Stimulated activated CD4-positive, alpha-beta T cell treated with anti-CD3 and anti-CD28 coated beads, Interleukin-12 subunit alpha, Interleukin-12 subunit beta, amount 100 ng/mL, for 24 hours (primary cell): ENCODE results near the gene MAN2B1.
"Not testable (repeated sequence)": the region's sequence is repeated elsewhere in the genome, so short reads cannot be mapped to it uniquely, and the experiment has no call there.

Experiments used
- DNase-seq, 2 experiments: peaks; one replicate each; pipeline ENCODE4 v3.0.0-alpha.2; 2020; ENCODE audit warnings: low read depth in 2 of 2

MAN2B1 gene

DNA sequence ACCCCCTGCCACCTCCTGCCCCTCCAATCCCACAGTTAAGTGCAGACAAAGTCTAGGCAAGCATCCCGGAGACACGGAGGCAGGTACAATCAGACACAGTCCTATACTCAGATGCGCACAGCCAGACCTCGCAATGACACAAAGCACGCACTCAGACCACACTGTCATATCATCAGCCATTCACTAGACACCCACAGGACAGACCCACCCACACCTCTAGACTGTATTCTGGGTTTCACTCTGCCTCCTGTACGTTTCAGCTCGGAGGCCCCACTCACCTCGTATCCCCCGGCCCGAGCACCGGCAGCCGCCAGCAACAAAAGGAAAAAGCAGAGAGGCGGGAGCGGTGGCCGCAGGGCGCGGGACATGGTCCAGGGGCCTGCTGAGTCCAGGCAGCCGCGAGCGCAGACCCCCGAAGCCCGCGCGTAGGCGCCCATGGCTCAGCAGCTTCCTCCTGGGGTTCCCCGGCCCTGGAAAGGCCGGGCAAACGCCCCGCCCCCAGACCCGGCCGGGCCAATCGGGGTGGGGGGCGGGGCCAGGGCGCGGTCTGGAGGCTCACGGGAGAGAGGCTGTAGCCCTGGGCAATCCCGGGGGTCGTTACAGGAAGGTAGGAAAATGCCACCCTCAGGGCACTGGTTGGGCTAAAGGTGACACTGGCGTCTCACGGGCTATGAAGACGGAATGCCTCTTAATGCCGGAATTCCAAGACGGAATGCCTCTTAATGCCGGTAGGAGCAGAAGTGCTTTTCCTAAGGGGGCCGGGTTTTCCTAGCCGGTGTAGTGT is at the start of gene MAN2B1, which contains the start of gene WDR83:
Gene MAN2B1 (minus strand): TSS at position 478 of the 784 bp plus-strand sequence. CDS start 41 bp downstream, at position 437.
Gene WDR83 (plus strand): TSS at position 543 of the 784 bp plus-strand sequence. CDS start 2,984 bp downstream, outside the sequence.
- peak; percentile 67 to 74 for DNase-seq

GRCh38 chr19:12715929-12716328 is 49.4 kb upstream of the MAN2B1 start:
- no peak for DNase-seq

GRCh38 chr19:12715102-12715501 is 48.6 kb upstream of the MAN2B1 start:
- DNase-seq, result no peak

DNA sequence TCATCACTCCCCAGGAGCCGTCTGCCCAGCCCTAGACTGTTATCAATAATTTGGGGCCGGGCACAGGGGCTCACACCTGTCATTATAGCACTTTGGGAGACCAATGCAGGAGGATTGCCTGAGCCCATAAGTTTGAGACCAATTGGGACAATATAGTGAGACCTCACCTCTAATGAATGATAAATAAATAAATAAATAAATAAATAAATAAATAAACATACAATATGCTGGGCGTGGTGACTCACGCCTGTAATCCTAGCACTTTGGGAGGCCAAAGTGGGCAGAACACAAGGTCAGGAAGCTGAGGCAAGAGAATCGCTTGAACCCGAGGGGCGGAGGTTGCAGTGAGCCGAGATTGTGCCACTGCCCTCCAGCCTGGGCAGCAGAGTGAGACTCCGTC is 46.8 kb upstream of the MAN2B1 start:
- not testable (repeated sequence) for DNase-seq

GRCh38 chr19:12712077-12712476 is 45.5 kb upstream of the MAN2B1 start:
- not testable (repeated sequence) for DNase-seq

DNA sequence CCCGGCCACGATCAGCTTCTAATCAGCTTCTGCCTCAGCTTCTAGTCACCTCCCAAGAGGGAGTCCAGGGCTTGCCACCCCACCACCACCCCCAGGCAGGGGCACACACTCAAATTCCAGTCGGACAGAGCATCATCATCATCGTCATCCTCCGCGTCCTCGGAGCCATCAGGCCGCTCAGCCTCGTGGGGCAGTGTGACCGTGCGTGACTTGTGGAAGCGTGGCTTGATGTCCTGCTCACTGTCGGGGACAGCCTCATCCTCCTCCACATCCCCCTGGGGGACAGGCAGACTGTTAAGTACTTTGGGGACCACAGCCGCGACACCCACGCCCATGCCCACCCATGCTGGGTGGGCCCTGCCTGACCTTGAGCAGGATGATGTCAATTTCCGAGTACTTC is 44.6 kb upstream of the MAN2B1 start:
- no peak for DNase-seq

DNA sequence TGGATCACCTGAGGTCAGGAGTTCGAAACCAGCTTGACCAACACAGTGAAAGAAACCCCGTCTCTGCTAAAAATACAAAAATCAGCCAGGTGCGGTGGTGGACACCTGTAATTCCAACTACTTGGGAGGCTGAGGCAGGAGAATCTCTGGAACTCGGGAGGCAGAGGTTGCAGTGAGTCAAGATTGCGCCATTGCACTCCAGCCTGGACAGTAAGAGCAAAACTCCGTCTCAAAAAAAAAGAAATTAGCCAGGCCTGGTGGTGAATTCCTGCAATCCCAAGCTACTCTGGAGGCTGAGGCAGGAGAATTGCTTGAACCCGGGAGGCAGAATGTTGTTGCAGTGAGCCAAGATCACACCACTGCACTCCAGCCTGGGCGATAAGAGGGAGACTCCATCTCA is 42.1 kb upstream of the MAN2B1 start:
- no peak for DNase-seq

DNA sequence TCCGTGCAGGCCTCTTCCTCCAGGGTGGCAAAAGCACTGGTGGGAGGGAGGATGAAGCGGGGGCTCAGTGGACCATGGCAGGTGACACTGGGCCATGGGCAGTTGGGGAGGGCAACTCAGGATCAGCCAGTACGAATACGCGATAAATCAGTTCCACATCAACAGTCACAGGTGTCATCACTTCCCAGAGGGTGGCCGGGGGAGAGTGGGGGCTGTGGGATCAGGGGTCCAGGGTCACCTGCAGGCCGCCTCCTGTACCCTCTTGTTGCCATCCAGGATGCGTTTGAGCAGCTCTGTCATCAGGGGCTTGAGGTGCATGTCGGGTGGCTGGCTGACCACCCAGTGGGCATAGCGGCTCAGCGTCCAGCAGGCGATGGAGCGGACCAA is 39.8 kb upstream of the MAN2B1 start:
- DNase-seq, result no peak

- no peak for DNase-seq
Observed at GRCh38 chr19:12705654-12706331, 39.3 kb upstream of the MAN2B1 start.

DNA sequence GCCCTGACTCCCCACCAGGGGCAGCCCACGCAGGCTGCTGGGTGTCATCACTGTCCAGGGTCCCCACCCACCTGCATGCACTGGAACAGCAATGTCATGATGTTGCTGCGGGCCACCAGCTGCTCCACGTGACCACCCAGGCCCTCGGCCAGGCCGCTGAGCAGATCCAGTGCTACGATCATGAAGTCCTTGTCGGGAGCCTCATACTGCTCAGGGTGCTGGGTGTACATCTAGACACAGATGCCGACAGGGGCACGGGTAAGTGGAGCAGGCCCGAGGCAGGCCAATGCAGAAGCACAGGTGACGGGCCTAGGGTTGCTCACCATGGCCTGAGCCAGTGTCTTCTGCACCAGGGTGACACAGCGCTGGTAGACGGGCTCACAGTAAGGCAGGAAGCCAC is 38.6 kb upstream of the MAN2B1 start:
- DNase-seq, result no peak

DNA sequence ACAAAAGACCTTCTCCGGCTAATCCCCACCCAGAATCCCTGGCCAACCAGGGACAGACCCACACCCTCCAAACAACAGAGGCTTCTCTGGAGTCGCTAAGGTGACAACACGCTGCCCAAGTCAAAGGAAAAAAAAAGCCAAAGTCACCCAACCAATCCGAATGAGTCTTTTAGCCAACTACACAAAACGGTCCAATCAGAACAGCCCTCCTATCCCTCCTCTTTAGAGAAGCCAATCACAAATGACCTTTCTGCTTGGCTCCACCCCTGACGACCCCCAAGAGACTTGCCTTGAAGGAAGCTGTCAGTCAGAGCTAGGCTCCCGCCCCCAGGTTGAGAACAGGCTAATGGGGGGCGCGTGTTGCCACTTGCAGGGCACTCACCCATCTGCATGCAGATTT is 36.5 kb upstream of the MAN2B1 start:
- DNase-seq, result no peak

DNA sequence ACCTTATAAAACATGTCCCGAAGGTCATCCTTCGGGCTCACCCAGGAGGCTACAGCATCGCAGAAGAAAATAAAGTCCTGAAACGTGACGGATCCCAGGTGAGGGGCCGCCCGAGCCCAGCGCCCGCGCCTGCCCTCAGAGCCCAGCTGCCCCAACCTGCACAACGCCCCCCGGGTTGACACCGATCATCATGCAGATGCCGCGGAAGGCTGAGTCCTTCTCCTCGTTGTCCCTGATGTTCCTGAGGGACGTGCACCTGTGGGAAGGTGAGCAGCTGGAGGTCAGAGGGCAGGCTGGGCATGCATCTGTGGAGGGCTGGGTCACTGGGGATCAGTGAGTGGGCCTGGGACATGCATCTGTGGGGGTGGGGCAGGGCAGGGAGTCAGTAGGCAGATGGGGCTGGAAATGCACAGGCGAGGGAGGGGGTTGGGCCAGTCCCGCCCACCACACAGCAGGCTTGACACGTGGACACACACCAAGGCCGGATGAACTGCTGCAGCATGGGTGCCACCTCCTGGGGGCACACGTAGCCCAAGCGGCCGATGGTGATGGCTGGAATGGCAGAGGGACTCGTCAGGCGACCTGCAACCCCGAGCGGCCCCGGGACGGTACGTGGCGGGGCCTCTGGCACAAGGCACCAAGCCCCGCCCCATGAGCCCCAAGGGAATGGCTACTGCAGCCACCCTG is 35.2 kb upstream of the MAN2B1 start:
- no peak for DNase-seq

DNA sequence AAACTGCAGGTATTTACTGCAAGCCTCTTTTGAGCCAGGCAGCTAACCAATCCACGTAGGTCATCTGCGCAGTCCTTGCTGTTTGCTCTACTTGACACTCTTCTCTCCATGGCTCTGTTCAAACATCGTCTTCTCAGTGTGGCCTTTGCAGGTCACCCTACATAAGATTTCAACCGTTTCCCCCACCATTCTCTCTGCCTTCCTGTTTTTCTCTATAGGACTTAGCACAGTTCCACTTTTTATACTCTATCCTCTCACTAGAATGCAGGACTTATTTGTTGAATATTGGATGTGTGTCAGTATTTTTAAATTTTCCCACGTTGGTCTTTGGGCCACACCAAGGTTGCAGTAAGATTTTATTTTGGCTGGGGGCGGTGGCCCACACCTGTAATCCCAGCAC is 31.6 kb upstream of the MAN2B1 start:
- no peak for DNase-seq

DNA sequence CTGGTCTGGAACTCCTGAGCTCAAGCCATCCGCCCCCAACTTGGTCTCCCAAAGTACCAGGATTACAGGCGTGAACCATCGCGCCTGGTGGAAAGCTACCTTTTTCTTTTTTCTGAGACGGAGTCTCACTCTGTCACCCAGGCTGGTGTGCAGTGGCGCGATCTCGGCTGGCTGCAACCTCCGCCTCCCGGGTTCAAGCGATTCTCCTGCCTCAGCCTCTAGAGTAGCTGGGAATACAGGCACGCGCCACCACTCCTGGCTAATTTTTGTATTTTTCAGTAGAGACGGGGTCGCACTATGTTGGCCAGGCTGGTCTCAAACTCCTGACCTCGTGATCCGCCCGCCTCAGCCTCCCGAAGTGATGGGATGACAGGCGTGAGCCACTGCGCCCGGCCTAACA is 30.9 kb upstream of the MAN2B1 start:
- DNase-seq, result not testable (repeated sequence)

- DNase-seq, result peak; percentile 95 to 98
Observed at GRCh38 chr19:12696366-12697335, 30.1 kb upstream of the MAN2B1 start, which contains the start of gene FBXW9. Gene FBXW9, minus strand, starts transcription at chr19:12696631. Its CDS starts 50 bp downstream, at chr19:12696581.

- DNase-seq, result no peak
Observed at GRCh38 chr19:12695997-12696365, 29.4 kb upstream of the MAN2B1 start.

DNA sequence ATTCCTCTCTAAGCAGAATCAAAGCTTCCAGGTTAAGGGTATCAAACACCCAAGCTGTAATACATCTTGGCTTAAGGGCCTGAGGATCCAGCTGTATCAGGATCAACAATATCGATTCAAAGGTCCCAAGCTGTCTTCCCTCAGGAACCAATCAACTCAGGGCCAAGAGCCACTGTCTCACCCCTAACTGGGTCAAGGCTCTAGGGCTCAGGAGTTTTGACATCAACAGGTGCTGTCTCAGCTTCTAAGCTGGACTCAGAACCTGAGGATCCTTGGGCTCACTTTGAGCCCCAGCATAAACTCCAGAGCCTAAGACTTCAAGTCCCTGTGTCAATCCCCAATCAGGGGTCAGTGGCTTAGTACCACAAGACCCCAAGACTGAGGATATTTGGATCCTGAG is 29.0 kb upstream of the MAN2B1 start:
- no peak for DNase-seq

DNA sequence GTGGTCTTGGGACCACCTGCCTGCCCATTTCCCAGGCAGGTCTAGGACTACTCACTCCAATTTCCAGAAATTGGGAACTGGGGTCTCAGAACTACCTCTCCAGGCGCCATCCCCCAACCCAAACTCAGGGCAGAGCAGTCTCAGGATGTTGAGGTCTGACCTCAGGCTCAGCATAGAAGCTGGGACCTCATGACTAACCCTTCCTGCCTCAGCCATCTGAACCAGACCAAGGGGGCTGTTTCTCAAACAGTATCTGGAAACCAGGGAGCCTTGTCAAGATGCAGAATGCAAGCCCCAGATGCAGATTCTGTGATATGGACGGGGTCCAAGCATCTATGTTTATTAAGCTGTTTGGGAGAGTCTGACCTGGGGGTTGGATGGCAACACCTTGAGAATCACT is 28.6 kb upstream of the MAN2B1 start:
- DNase-seq, result no peak

GRCh38 chr19:12694641-12695040 is 28.1 kb upstream of the MAN2B1 start:
- no peak for DNase-seq

- no peak for DNase-seq
Observed at GRCh38 chr19:12692960-12693359, 26.4 kb upstream of the MAN2B1 start.

DNA sequence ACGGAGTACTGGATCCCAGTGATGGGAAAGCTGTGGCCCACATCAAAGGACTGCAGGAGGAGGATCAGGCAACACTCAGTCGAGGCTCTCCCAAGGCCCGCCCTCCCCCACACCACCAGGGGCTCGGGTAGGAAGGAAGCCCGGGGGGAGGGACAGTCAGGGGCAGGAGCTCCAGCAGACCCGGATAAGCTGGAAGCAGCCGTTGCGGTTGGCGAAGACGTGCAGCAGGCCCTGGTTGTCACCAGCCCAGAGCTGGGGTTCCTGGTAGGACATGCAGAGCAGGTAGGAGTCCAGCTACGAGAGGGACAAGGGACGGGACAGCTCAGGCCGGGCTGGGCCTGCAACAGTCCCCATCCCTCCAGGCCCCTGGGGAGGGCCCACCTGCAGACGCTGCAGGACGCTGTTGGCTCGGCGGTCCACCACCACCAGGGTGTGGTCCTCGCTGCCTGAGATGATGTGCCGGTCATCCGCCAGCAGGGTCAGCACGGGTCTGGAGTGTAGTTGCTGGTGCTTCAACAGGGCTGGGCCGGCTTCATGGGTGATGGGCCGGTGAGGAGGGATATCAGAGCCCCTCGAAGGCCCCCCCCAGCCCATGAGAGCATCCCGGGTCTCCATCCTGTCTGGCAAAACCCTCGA is 23.2 kb upstream of the MAN2B1 start:
- DNase-seq, result no peak
